Jurkat, Clone E6-1 (cell line): ENCODE measurements around the gene NCKAP5.

ENCODE experiments used
- DNase-seq: peaks from one replicate; pipeline ENCODE4 v3.0.0-alpha.2; 2011; ENCODE audit warnings: low read depth, low spot score
- H3K4me3 ChIP-seq: 2 replicates; pipeline ENCODE4 v1.5.1; 2011; ENCODE audit warnings: mild to moderate bottlenecking, low read length, control low read depth, moderate library complexity

The NCKAP5 gene

DNA sequence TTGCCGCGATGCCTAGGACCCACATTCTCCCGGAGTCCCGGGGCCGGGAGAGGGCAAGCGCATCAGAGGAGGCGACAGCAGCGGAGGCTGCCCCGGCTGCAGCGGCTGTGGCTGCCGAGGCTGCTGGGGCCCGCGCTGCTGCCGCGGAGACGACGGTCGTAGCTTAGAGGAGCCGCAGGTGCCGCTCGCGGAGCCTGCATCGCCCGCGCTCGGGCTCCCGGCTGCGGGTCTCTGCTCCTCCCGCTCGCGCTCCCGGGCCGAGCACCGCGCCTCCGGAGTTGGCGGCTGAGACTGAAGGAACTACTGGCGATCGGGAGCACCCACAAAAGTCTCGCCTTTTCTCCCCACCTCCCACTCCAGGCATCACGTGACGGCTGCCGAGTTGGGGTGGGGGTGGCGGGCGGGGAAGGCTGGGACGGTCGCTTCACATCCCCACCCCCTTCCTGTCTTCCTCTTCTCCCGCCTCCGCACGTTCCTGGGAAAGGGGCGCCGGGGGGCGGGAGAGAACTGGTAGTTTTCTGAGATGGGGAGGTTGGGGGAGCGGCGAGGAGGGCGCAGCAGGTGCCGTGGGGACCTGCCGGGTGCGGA, 898.3 kb downstream of the NCKAP5 start, which contains the start of gene LYPD1:
Gene LYPD1 (minus strand): TSS at position 298 of the 588 bp plus-strand sequence. CDS start 273 bp downstream, at position 25.
- DNase-seq, result no peak
- no peak within 1 kb of the TSS for H3K4me3 ChIP-seq

GRCh38 chr2:132668987-132669907, 899.0 kb downstream of the NCKAP5 start:
- H3K4me3 ChIP-seq, result no peak overlapping the region
- DNase-seq, result no peak

DNA sequence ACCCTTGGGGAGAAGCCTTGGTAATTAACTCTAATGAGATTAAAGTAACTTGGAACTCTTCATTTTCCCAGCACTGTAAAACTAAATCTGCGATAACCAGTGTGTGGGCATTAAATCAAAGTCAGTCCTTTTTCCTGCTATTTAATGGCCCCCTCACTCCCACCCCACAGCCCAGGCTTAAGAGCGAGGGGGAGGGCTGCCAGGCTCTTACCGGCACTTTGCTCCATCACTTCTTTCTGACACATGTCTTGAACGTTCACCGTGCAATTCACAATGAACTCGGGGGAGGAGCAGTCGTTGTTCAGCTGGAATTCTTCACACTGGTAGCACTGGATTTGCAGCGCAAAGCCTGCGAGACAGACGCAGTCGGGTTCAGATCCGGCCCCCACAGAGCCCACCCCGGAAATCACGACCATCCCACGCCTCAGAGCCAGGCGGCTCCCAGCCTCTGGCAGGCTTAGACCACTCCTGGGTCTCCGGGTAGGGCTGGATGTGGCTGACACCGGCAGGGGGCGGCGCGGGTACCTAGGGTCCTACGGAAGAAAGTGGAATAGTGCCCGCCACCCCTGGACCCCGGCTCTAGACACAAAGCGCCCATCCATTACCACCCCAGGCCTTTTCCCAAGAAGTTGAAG, 900.0 kb downstream of the NCKAP5 start:
- no peak overlapping the region for H3K4me3 ChIP-seq
- DNase-seq, result no peak

- H3K4me3 ChIP-seq, result no peak overlapping the region
- DNase-seq, result no peak
Observed at GRCh38 chr2:132667706-132668105, 900.6 kb downstream of the NCKAP5 start.

GRCh38 chr2:132665401-132666140, 902.7 kb downstream of the NCKAP5 start:
- DNase-seq, result no peak
- H3K4me3 ChIP-seq, result no peak overlapping the region

DNA sequence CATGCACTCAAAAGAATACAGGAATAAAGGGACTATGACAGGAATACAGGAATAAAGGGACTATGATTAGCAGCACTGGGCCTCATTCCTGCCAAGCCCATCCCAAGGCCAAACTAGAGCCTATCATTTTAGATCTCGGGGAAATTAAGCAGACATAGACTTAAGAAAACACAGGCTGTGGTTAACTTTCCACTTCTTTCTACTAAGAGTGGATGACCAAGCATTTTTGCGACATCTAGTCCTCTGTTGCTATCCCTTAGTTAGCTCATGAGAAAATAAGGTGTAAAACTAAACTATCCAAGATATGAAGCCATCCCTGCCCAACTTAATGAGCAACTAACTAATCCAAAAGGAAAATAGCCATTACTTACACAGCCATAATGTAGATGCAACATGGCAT, 904.2 kb downstream of the NCKAP5 start:
- H3K4me3 ChIP-seq, result no peak overlapping the region
- no peak for DNase-seq

- H3K4me3 ChIP-seq, result no peak overlapping the region
- no peak for DNase-seq
Observed at GRCh38 chr2:132662732-132663131, 905.5 kb downstream of the NCKAP5 start.

- H3K4me3 ChIP-seq, result no peak overlapping the region
- DNase-seq, result no peak
Observed at GRCh38 chr2:132659331-132659730, 908.9 kb downstream of the NCKAP5 start.

DNA sequence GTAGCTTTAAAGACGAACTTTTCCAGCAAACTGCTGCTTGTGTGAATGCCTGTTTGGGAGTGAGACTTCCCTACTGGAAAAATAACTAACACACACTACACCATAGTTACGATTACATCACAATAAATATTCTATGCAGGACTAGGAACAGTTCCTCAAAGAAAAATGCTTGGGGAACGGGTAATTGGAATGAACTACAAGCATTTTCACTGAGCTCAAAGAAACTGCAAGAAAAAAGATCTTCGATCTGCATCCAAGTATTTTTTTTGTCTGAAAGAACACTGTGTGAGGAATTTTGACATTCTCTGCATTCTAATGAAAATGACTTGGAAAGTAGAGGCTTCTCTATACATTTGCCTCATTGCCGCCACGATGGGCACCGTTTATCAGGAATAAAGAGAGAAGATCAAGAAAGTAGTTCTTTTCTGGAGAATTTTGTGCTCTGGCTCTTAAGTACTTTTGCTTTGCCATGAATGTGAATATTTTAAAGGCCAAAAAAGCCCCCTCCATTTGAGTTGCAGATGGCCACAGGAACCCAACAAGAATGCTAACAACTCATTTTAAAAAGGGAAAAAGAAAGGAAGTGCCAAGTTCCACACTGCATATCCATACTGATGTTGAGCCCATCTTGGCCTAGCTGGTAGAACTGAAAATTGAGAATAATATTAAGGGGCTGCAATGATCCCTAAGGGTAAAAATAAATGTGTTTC, 911.8 kb downstream of the NCKAP5 start:
- DNase-seq, result no peak
- H3K4me3 ChIP-seq, result no peak overlapping the region

GRCh38 chr2:132654968-132655367, 913.3 kb downstream of the NCKAP5 start:
- no peak overlapping the region for H3K4me3 ChIP-seq
- DNase-seq, result no peak

- DNase-seq, result no peak
- no peak overlapping the region for H3K4me3 ChIP-seq
Observed at GRCh38 chr2:132654335-132654734, 913.9 kb downstream of the NCKAP5 start.

GRCh38 chr2:132652474-132652873, 915.8 kb downstream of the NCKAP5 start:
- DNase-seq, result no peak
- H3K4me3 ChIP-seq, result no peak overlapping the region

- DNase-seq, result no peak
- H3K4me3 ChIP-seq, result no peak overlapping the region
Observed at GRCh38 chr2:132651115-132652045, 916.9 kb downstream of the NCKAP5 start.

DNA sequence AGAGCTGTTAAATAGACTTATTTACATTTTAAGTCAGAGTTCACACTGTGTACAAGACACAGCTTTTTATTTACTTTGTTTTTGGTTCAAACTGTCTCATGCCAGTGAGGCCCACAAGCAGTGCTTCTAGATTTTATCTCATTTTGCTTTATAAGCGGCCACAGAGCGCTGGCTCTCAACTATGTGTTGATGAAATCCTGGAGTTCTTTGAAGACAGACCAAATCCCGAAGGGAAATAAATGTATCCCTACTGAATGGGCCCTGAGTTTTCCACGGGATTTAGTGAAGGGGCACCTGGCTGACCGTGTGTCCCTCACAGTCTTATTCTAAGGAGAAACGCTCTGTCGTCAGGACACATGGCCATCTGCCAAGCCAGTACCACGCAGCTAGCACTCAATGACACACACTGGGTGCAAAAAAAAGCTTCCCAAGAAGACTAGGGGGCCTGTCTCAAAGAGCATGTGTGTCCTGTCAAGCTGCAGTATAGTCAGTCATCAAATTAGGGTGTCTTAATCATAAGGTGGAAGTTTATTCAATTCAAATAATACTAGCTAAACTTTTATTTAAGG, 921.6 kb downstream of the NCKAP5 start:
- no peak for DNase-seq
- no peak overlapping the region for H3K4me3 ChIP-seq

DNA sequence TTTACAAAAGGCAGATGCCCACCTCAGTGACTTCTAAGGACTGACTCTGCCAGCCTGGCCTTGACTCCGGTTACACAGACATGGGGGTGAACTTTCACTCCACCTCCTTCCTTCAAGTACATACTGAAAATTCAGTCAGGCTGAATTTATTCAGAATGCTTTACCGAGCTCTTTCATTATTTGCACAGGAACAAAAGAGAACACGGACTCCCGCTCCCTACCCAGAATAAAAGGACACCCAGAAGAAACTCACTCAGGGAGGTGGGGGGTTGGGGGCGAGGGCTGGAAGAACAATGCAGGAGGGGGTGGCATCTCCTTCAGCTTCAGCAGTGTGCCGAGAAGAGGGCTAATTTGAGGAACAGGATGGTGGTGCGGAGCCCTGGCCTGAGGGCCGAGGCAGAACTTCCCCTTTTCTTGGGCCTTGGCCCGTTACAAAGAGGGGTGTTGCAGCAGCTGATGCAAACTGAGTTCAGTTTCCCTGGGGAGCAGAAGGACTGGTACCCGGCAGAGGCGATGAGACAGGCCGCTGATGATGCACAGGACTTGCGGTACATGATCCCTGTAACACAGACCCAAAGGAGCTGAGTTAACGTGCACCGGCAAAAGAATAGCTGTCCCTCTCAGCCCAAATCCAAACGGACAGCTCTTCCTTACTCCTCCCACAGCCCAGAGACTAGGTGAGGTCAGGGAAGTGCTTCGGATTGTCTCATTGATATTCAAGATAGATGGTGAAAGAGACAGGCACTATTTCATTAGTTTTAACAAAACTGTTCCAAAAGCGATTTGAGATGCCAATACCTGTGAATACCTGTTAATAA, 922.3 kb downstream of the NCKAP5 start:
- no peak overlapping the region for H3K4me3 ChIP-seq
- no peak for DNase-seq

- no peak for DNase-seq
- no peak overlapping the region for H3K4me3 ChIP-seq
Observed at GRCh38 chr2:132645176-132645575, 923.1 kb downstream of the NCKAP5 start.

- no peak overlapping the region for H3K4me3 ChIP-seq
- DNase-seq, result no peak
Observed at GRCh38 chr2:132642415-132642814, 925.8 kb downstream of the NCKAP5 start.
